Measurements from ENCODE around the gene OR13C8.
"Not testable (repeated sequence)": the region's sequence is repeated elsewhere in the genome, so short reads cannot be mapped to it uniquely, and the experiment has no call there.

Gene OR13C8

GRCh38 chr9:104580562-104580961, 11.6 kb downstream of the OR13C8 start:
- ChIA-PET POLR2A (no interaction called here), CTCF (no interaction called here)

GRCh38 chr9:104586496-104587180, 17.7 kb downstream of the OR13C8 start:
- DNase-seq (ENCODE audit: low read depth, low spot score) = no peak
- POLR2A ChIA-PET = no interaction called here
- CTCF ChIA-PET = no interaction called here
- no peak overlapping the region for H3K4me3 ChIP-seq (ENCODE audit: low read depth, low read length)
- no peak for TF ChIP-seq CTCF (IDR thresholded peaks at IDR 0.05; ENCODE audit: insufficient read depth, low read length, missing control alignments)

More at GRCh38 chr9:104580562-104580961, 11.6 kb downstream of the OR13C8 start:
- DNase-seq (ENCODE audit: low read depth, low spot score) = no peak
- no peak for TF ChIP-seq CTCF (IDR thresholded peaks at IDR 0.05; ENCODE audit: insufficient read depth, low read length, missing control alignments)
- H3K4me3 ChIP-seq (ENCODE audit: low read depth, low read length) = no peak overlapping the region

- TF ChIP-seq CTCF (IDR thresholded peaks at IDR 0.05; ENCODE audit: insufficient read depth, low read length, missing control alignments) = no peak
- DNase-seq (ENCODE audit: low read depth, low spot score) = no peak
- no peak overlapping the region for H3K4me3 ChIP-seq (ENCODE audit: low read depth, low read length)
- ChIA-PET CTCF (no interaction called here), POLR2A (no interaction called here)
Observed at GRCh38 chr9:104589626-104590025, 20.7 kb downstream of the OR13C8 start.

- CTCF ChIA-PET = not testable (repeated sequence)
Observed at GRCh38 chr9:104598749-104599148, 29.8 kb downstream of the OR13C8 start.

GRCh38 chr9:104599313-104599712, 30.3 kb downstream of the OR13C8 start, which contains the start of gene OR13C5:
TSS of gene OR13C5 (minus strand) at chr9:104599413. CDS start at chr9:104599413, 0 bp downstream.
- DNase-seq (ENCODE audit: low read depth, low spot score); H3K4me3 ChIP-seq (ENCODE audit: low read depth, low read length); POLR2A ChIA-PET: not testable (repeated sequence)
- CTCF ChIA-PET = interaction anchor here (1.0 kb wide), 1 partner anchor 11 kb away, joined by 4 read pairs; no protein-coding TSS in a partner anchor

More at GRCh38 chr9:104598749-104599148, 29.8 kb downstream of the OR13C8 start:
- DNase-seq (ENCODE audit: low read depth, low spot score); POLR2A ChIA-PET; H3K4me3 ChIP-seq (ENCODE audit: low read depth, low read length): not testable (repeated sequence)

- no peak for TF ChIP-seq CTCF (IDR thresholded peaks at IDR 0.05; ENCODE audit: insufficient read depth, low read length, missing control alignments)
- DNase-seq (ENCODE audit: low read depth, low spot score) = no peak
- POLR2A ChIA-PET = no interaction called here
- no peak overlapping the region for H3K4me3 ChIP-seq (ENCODE audit: low read depth, low read length)
- CTCF ChIA-PET = no interaction called here
Observed at GRCh38 chr9:104604801-104605200, 35.8 kb downstream of the OR13C8 start.

- CTCF ChIA-PET; H3K4me3 ChIP-seq (ENCODE audit: low read depth, low read length); DNase-seq (ENCODE audit: low read depth, low spot score); POLR2A ChIA-PET: not testable (repeated sequence)
Observed at GRCh38 chr9:104605527-104605926, 36.6 kb downstream of the OR13C8 start, which contains the start of gene OR13C2. TSS of gene OR13C2 (minus strand) at chr9:104605627. CDS start at chr9:104605627, 0 bp downstream.

- ChIA-PET POLR2A (no interaction called here), CTCF (no interaction called here)
- no peak overlapping the region for H3K4me3 ChIP-seq (ENCODE audit: low read depth, low read length)
- no peak for DNase-seq (ENCODE audit: low read depth, low spot score)
- TF ChIP-seq CTCF (IDR thresholded peaks at IDR 0.05; ENCODE audit: insufficient read depth, low read length, missing control alignments) = no peak
Observed at GRCh38 chr9:104606152-104606551, 37.2 kb downstream of the OR13C8 start.
